ENCODE results near the gene AMOT. TPM values are rescaled to one million over a fixed set of nuclear protein-coding genes. Genes with fewer than 3 reads are reported as not detected.
A peak's percentile ranks its signal among the peaks of the same experiment; 100 is the strongest.
"Not testable (repeated sequence)": the region's sequence is repeated elsewhere in the genome, so short reads cannot be mapped to it uniquely, and the experiment has no call there.

Gene AMOT
- total and polyA plus RNA-seq, 5 donors from 2014 or later, result 1.2 to 2.3 (median 1.5) TPM

DNA sequence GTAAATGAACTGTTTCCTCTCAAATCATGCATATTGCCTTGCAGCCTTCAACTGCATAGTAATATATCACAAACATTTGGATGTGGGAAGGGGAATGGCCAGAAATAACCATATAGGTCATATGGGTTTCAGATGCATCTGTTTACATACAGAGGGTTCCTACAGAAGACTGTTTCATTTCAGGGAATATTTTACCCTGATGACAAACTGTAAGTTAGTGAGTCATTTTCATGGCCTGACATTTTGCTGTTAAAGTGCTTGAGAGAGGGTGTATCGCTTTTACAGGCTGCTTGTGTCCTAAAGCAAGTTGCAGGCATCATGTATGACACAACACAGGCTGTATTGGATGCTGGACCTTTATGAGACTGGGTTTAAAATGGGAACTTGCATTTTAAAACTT is 25.5 kb upstream of the AMOT start:
- Histone ChIP-seq H3K9me3 (ENCODE audit: control insufficient read depth in 2 of 2, low read length in 2 of 2) (no peaks in the 10 kb centered on the region), H3K4me1 (ENCODE audit: control insufficient read depth, insufficient read depth, low read length, poor library complexity, severe bottlenecking) (no peaks in the 10 kb centered on the region), H3K4me3 (ENCODE audit: low read depth, low read length) (no peak overlapping the region), H3K27ac (ENCODE audit: insufficient read depth, low read length, poor library complexity, severe bottlenecking) (no peak overlapping the region), H3K27me3 (ENCODE audit: control insufficient read depth, insufficient read depth, low read length) (no peaks in the 10 kb centered on the region), H3K36me3 (ENCODE audit: control insufficient read depth, insufficient read depth, low read length) (no peaks in the 10 kb centered on the region)
- Mint-ChIP-seq H3K9me3 (no peaks in the 10 kb centered on the region), H3K27ac (peak overlapping the region in 1 of 3 donors; percentile 26), H3K4me3 (no peak overlapping the region), H3K27me3 (peaks cover 4% of the 10 kb centered on the region), H3K4me1 (no peaks in the 10 kb centered on the region), H3K36me3 (no peaks in the 10 kb centered on the region)
- ATAC-seq (ENCODE audit: low read depth in 2 of 2) (no peak), DNase-seq (no peak)

DNA sequence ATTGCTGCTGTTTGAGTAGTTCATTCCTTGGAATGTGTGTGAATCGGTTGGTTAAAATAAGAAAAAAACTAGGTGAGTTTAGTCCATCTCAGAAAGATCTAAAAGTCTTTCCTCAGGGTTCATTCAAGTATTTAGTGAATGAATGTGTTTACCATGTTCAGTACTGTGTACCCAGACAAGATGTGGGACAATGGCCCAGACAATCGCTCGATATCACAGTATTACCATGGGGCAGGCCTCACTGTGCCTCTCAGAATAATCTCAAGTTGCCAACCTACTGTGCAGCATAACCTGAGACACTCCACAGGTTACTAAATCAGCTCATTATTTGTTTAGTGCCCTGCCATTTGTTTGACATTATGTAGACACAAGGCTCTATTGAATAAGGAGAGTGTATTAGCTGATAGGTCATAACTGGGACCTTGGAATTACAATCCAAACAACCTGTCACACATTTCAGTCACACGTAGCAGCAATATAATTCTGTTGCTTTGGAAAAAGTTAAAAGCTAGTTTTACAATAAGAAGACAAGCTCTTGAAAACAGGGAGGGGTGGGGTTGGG is 24.9 kb upstream of the AMOT start:
- no peak overlapping the region for H3K27ac Mint-ChIP-seq
- H3K36me3 ChIP-seq (ENCODE audit: control insufficient read depth, insufficient read depth, low read length), result no peaks in the 10 kb centered on the region

GRCh38 chrX:112863850-112864249 is 23.2 kb upstream of the AMOT start:
- no peaks in the 10 kb centered on the region for H3K36me3 ChIP-seq (ENCODE audit: control insufficient read depth, insufficient read depth, low read length)
- DNase-seq (no peak), ATAC-seq (ENCODE audit: low read depth in 2 of 2) (no peak)
- no peaks in the 10 kb centered on the region for H3K27me3 ChIP-seq (ENCODE audit: control insufficient read depth, insufficient read depth, low read length)
- no peaks in the 10 kb centered on the region for H3K9me3 Mint-ChIP-seq
- H3K27me3 Mint-ChIP-seq, result no peaks in the 10 kb centered on the region
- H3K4me1 Mint-ChIP-seq, result no peaks in the 10 kb centered on the region
- H3K4me1 ChIP-seq (ENCODE audit: control insufficient read depth, insufficient read depth, low read length, poor library complexity, severe bottlenecking), result no peaks in the 10 kb centered on the region
- H3K4me3 Mint-ChIP-seq, result no peak overlapping the region
- H3K36me3 Mint-ChIP-seq, result no peaks in the 10 kb centered on the region
- H3K27ac Mint-ChIP-seq, result no peak overlapping the region
- no peak overlapping the region for H3K27ac ChIP-seq (ENCODE audit: insufficient read depth, low read length, poor library complexity, severe bottlenecking)
- H3K4me3 ChIP-seq (ENCODE audit: low read depth, low read length), result no peak overlapping the region
- no peaks in the 10 kb centered on the region for H3K9me3 ChIP-seq (ENCODE audit: control insufficient read depth in 2 of 2, low read length in 2 of 2)

More for the DNA sequence above, 24.9 kb upstream of the AMOT start:
- no peak for ATAC-seq (ENCODE audit: low read depth in 2 of 2)
- no peaks in the 10 kb centered on the region for H3K4me1 Mint-ChIP-seq
- no peaks in the 10 kb centered on the region for H3K9me3 ChIP-seq (ENCODE audit: control insufficient read depth in 2 of 2, low read length in 2 of 2)
- DNase-seq, result no peak
- H3K27me3 ChIP-seq (ENCODE audit: control insufficient read depth, insufficient read depth, low read length), result no peaks in the 10 kb centered on the region
- no peak overlapping the region for H3K27ac ChIP-seq (ENCODE audit: insufficient read depth, low read length, poor library complexity, severe bottlenecking)
- H3K9me3 Mint-ChIP-seq, result no peaks in the 10 kb centered on the region
- H3K4me3 ChIP-seq (ENCODE audit: low read depth, low read length), result no peak overlapping the region
- H3K4me3 Mint-ChIP-seq, result no peak overlapping the region
- H3K36me3 Mint-ChIP-seq, result no peaks in the 10 kb centered on the region
- no peaks in the 10 kb centered on the region for H3K4me1 ChIP-seq (ENCODE audit: control insufficient read depth, insufficient read depth, low read length, poor library complexity, severe bottlenecking)
- H3K27me3 Mint-ChIP-seq, result peaks cover 4% of the 10 kb centered on the region

GRCh38 chrX:112857478-112857878 is 16.8 kb upstream of the AMOT start:
- H3K4me1 Mint-ChIP-seq, result peaks cover 0 to 2% (median 0%) of the 10 kb centered on the region in 4 donors
- H3K4me3 Mint-ChIP-seq, result no peak overlapping the region
- no peaks in the 10 kb centered on the region for H3K9me3 Mint-ChIP-seq
- Histone ChIP-seq H3K9me3 (ENCODE audit: control insufficient read depth in 2 of 2, low read length in 2 of 2) (no peaks in the 10 kb centered on the region), H3K4me3 (ENCODE audit: low read depth, low read length) (no peak overlapping the region), H3K27ac (ENCODE audit: insufficient read depth, low read length, poor library complexity, severe bottlenecking) (no peak overlapping the region), H3K4me1 (ENCODE audit: control insufficient read depth, insufficient read depth, low read length, poor library complexity, severe bottlenecking) (no peaks in the 10 kb centered on the region), H3K27me3 (ENCODE audit: control insufficient read depth, insufficient read depth, low read length) (peaks cover 2% of the 10 kb centered on the region), H3K36me3 (ENCODE audit: control insufficient read depth, insufficient read depth, low read length) (no peaks in the 10 kb centered on the region)
- peak in 1 of 3 donors; percentile 29 for DNase-seq
- H3K27ac Mint-ChIP-seq, result no peak overlapping the region
- no peak for ATAC-seq (ENCODE audit: low read depth in 2 of 2)
- no peaks in the 10 kb centered on the region for H3K27me3 Mint-ChIP-seq
- H3K36me3 Mint-ChIP-seq, result no peaks in the 10 kb centered on the region

DNA sequence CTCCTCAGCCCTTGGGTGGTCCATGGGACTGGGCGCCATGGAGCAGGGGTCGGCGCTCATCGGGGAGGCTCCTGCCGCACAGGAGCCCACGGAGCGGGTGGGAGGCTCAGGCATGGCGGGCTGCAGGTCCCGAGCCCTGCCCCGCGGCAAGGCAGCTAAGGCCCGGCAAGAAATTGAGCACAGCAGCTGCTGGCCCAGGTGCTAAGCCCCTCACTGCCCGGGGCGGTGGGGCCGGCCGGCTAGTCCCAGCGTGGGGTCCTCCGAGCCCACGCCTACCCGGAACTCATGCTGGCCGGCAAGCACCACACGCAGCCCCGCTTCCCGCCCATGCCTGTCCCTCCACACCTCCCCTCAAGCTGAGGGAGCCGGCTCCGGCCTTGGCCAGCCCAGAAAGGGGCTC is 14.3 kb upstream of the AMOT start:
- H3K27me3 Mint-ChIP-seq; H3K4me3 Mint-ChIP-seq; H3K36me3 ChIP-seq (ENCODE audit: control insufficient read depth, insufficient read depth, low read length); H3K27ac Mint-ChIP-seq; H3K4me1 ChIP-seq (ENCODE audit: control insufficient read depth, insufficient read depth, low read length, poor library complexity, severe bottlenecking); DNase-seq; H3K27me3 ChIP-seq (ENCODE audit: control insufficient read depth, insufficient read depth, low read length); ATAC-seq (ENCODE audit: low read depth in 2 of 2); H3K9me3 Mint-ChIP-seq; H3K9me3 ChIP-seq (ENCODE audit: control insufficient read depth in 2 of 2, low read length in 2 of 2); H3K36me3 Mint-ChIP-seq; H3K27ac ChIP-seq (ENCODE audit: insufficient read depth, low read length, poor library complexity, severe bottlenecking); H3K4me3 ChIP-seq (ENCODE audit: low read depth, low read length): not testable (repeated sequence)
- H3K4me1 Mint-ChIP-seq, result peaks cover 0 to 13% (median 9%) of the 10 kb centered on the region in 4 donors

DNA sequence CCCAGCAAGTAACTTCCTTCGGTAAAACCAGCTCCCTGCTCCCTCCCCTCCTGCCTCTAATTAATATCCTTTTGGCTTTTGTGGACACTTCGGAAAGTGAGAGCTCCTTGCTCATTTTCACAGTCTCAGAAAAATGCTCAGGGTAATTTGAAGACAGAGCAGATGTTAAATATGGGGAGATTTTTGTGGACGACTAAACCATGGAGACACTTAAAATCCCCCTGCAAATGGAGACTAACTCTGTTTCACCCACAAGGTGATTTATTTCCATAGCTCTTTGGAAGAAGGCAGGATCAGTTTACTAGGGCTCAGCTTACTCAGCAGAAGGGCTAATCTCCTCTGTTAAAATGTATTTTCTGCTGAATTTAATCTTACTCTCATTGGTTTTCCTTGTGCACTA is 12.2 kb upstream of the AMOT start:
- ATAC-seq (ENCODE audit: low read depth in 2 of 2) (no peak), DNase-seq (no peak)
- Mint-ChIP-seq H3K4me1 (peaks cover 0 to 13% (median 9%) of the 10 kb centered on the region in 4 donors), H3K27me3 (no peaks in the 10 kb centered on the region), H3K36me3 (no peaks in the 10 kb centered on the region), H3K27ac (no peak overlapping the region), H3K9me3 (no peaks in the 10 kb centered on the region), H3K4me3 (no peak overlapping the region)
- Histone ChIP-seq H3K4me1 (ENCODE audit: control insufficient read depth, insufficient read depth, low read length, poor library complexity, severe bottlenecking) (peaks cover 5% of the 10 kb centered on the region), H3K27me3 (ENCODE audit: control insufficient read depth, insufficient read depth, low read length) (peaks cover 2% of the 10 kb centered on the region), H3K27ac (ENCODE audit: insufficient read depth, low read length, poor library complexity, severe bottlenecking) (no peak overlapping the region), H3K4me3 (ENCODE audit: low read depth, low read length) (no peak overlapping the region), H3K36me3 (ENCODE audit: control insufficient read depth, insufficient read depth, low read length) (no peaks in the 10 kb centered on the region), H3K9me3 (ENCODE audit: control insufficient read depth in 2 of 2, low read length in 2 of 2) (no peaks in the 10 kb centered on the region)

DNA sequence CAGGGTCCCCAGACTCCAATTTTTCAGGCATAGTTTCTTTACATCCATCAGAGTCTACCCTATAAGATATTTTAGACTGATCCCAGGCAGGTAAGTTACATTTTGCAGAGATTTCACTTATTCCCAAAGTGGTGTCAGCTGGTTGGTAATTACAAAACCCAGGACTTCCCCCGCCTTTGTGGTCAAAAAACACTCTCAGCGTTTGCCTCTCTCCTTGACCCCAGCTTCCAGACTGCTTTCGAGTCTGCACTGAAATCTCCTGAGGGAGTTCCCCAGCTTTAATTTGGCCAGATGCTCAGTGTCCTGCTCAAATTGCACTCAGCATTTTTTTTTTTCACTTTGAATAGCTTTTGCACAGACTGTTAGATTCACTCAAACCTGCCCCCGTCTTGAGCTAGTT is 11.2 kb upstream of the AMOT start:
- Histone ChIP-seq H3K4me3 (ENCODE audit: low read depth, low read length) (no peak overlapping the region), H3K4me1 (ENCODE audit: control insufficient read depth, insufficient read depth, low read length, poor library complexity, severe bottlenecking) (peaks cover 5% of the 10 kb centered on the region), H3K36me3 (ENCODE audit: control insufficient read depth, insufficient read depth, low read length) (no peaks in the 10 kb centered on the region), H3K27me3 (ENCODE audit: control insufficient read depth, insufficient read depth, low read length) (peaks cover 2% of the 10 kb centered on the region), H3K27ac (ENCODE audit: insufficient read depth, low read length, poor library complexity, severe bottlenecking) (no peak overlapping the region), H3K9me3 (ENCODE audit: control insufficient read depth in 2 of 2, low read length in 2 of 2) (no peaks in the 10 kb centered on the region)
- Mint-ChIP-seq H3K9me3 (no peaks in the 10 kb centered on the region), H3K36me3 (no peaks in the 10 kb centered on the region), H3K4me3 (no peak overlapping the region), H3K27ac (no peak overlapping the region), H3K4me1 (peaks cover 0 to 13% (median 9%) of the 10 kb centered on the region in 4 donors), H3K27me3 (no peaks in the 10 kb centered on the region)
- ATAC-seq (ENCODE audit: low read depth in 2 of 2) (no peak), DNase-seq (no peak)

GRCh38 chrX:112851161-112851779 is 10.6 kb upstream of the AMOT start:
- Mint-ChIP-seq H3K27ac (no peak overlapping the region), H3K9me3 (no peaks in the 10 kb centered on the region), H3K4me3 (no peak overlapping the region), H3K4me1 (peaks cover 0 to 13% (median 9%) of the 10 kb centered on the region in 4 donors), H3K36me3 (no peaks in the 10 kb centered on the region), H3K27me3 (no peaks in the 10 kb centered on the region)
- no peaks in the 10 kb centered on the region for H3K9me3 ChIP-seq (ENCODE audit: control insufficient read depth in 2 of 2, low read length in 2 of 2)
- DNase-seq (peak in 1 of 3 donors; percentile 45), ATAC-seq (ENCODE audit: low read depth in 2 of 2) (no peak)
- H3K4me3 ChIP-seq (ENCODE audit: low read depth, low read length), result no peak overlapping the region
- H3K4me1 ChIP-seq (ENCODE audit: control insufficient read depth, insufficient read depth, low read length, poor library complexity, severe bottlenecking), result peaks cover 5% of the 10 kb centered on the region
- H3K36me3 ChIP-seq (ENCODE audit: control insufficient read depth, insufficient read depth, low read length), result no peaks in the 10 kb centered on the region
- no peak overlapping the region for H3K27ac ChIP-seq (ENCODE audit: insufficient read depth, low read length, poor library complexity, severe bottlenecking)
- H3K27me3 ChIP-seq (ENCODE audit: control insufficient read depth, insufficient read depth, low read length), result peaks cover 2% of the 10 kb centered on the region
